GM21825 (cell line): ENCODE results near the gene SUDS3.
A peak's percentile ranks its signal among the peaks of the same experiment; 100 is the strongest.
"Not testable (repeated sequence)": the region's sequence is repeated elsewhere in the genome, so short reads cannot be mapped to it uniquely, and the experiment has no call there.

Experiments
- ATAC-seq: cut with Tn5 transposase; IDR thresholded peaks from one replicate; pipeline ENCODE4 v1.9.1; 2021; ENCODE audit warnings: mild to moderate bottlenecking, moderate library complexity; ENCODE audit not compliant: unreplicated experiment

SUDS3 gene, protein sequence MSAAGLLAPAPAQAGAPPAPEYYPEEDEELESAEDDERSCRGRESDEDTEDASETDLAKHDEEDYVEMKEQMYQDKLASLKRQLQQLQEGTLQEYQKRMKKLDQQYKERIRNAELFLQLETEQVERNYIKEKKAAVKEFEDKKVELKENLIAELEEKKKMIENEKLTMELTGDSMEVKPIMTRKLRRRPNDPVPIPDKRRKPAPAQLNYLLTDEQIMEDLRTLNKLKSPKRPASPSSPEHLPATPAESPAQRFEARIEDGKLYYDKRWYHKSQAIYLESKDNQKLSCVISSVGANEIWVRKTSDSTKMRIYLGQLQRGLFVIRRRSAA

DNA sequence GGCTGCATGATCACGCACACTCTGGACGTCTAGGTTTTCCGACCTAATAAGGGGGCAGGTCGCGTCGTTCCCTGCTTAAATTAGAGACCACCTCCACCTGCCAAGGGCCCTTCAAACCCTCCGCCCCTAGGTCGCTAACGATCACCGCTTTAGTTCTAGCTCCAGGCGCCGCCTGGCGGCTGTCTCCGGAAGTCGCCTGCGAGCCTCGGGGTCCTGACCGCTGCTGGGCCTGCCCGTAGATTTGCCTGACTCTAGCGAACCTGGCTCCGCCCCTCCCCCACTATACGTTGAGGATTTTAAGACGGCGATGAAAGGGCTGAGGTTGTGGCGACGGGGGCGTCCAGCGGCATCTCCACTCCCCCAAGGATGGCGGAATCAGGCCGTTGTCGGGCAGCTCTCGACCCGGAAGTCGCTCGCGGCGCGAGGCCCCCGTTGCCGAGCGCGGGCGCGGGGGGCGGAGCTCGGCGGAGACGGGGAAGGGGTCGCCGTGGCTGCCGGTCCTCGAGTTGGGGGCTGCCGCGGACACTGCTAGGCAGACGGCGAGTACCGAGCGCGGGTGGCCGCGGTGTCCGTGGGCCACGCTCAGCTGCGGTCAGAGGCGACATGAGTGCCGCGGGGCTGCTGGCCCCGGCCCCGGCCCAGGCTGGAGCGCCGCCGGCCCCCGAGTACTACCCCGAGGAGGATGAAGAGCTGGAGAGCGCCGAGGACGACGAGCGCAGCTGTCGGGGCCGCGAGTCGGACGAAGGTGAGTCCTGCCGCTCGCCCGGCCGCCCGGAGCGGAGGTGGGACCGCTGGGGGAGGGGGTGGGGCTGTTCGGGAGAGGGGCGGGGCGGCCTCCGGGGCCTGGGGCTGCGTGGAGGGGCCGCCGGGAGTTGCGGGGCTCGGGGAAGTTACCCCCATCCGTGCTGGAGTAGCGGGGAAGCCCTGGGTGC is at the start of gene SUDS3:
TSS of gene SUDS3 (plus strand) at position 467 of the 932 bp plus-strand sequence. CDS start at position 604, 137 bp downstream.
- ATAC-seq: peak; percentile 24

DNA sequence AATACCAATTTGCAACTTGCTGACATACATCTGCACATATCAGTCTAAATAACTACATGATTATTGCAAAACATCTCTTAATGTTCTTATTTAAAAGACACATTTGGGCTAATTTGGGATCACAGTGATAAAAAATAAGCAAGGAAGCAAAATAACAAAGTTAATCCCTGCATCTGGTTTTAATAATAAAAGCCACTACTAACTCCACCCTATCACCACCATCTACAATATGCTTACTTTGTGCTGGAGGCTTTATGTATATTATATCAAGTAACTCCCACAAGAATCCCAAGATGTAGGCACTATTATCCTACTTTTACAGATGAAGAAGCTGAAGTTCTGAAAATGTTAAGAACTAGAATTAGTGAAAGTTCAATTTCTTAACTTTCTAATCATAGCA is 49.4 kb upstream of the SUDS3 start:
- ATAC-seq: no peak

DNA sequence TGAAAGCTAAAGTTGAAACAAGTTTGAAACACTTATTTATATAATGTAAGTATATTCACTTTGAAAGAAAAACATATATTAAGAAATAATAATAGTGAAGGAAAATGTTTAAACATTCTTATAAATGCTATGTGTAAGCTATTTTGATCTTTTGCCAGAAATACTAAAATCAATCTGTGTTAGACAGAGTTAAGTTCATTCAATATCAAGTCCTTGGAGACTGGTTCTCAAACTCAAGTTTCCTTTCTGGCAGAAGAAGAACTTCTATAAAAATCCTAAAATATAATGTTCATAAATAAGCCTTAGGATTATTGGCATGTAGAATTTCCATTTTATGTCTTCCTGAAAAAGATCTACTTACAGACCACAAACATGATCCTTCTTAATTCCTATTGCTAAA is 49.0 kb upstream of the SUDS3 start:
- ATAC-seq: no peak

DNA sequence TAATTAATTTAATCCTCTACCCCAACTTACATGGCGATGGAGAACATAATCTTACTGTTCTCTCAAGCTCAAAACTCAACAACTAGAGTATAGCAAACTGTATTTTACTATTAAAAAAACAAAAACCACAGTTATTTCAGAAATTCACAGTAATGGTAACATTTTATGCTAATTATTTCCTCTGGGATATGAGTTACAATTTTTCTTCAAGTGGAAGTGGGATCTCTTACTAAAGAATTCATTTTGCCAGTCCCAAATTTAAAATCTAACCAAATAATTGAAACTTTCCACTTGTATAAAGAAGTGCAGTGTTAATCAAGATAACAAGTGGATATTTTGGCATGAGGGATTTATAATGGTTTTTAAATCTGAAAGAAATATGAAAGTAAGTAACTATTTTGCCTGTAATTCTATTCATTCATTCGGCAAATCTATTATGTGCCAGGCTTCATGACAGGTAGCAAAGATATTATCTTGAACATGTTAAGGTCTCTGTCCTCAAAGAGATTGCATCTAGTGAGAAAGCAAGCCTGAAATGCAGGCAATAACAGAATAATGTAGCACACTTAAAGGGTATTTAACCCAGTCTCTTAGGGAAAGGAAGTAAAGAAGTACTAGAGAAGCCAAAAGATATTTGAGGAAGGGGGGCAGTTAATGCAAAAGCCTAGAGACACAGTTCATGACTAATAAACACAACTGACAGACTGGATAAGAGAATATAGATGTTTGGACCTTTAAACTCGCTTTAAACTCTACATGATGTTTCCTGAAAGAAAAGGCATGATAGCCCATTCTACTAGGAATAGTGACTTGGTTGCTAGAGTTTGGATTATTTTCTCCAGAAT is 47.6 kb upstream of the SUDS3 start:
- no peak for ATAC-seq

DNA sequence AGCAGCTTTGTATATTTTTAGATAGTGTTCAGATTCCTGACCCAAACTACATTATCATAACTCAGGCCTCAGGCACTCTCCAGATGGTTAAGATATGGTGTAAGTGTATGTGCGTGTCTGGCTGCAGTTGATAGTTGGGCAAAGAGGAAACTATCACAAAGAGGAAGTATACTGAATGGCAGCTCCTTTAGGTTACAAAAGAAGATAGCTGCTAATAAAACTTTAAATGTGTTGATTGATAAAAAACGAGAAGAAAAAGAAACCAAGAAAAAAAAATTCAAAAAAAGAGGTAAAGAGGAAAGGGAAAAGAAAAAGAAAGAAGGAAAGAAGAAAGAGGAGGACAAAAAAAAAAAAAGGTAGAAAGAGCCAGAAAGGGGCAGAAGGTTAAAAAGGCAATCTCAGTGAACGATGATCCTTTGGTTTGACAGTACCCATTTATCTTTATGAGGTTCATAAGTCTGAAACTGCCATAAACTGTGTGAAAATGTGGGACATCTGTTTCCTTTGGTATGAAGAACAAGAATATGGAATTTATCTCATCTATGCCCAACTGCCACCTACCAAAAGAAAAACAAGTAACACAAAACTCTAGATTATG is 45.8 kb upstream of the SUDS3 start:
- ATAC-seq: peak; percentile 86

DNA sequence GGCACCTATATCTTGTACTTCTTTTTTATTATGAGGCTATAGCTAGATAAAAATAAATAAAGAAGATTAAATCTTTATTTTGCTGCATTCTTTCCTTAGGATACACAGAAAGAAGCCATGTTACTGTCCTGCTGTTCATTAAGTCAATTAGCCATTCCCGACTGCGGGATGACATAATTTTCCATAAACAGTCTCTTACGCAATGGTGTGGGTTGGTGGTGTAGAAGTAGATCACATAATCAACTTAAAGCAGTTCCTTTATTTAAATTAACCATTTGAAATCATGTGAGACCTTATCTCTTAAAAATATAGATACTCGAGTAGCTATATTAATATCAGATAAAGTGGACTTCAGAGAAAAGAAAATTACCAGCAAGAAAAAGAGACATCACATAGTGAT is 43.8 kb upstream of the SUDS3 start:
- ATAC-seq: no peak

DNA sequence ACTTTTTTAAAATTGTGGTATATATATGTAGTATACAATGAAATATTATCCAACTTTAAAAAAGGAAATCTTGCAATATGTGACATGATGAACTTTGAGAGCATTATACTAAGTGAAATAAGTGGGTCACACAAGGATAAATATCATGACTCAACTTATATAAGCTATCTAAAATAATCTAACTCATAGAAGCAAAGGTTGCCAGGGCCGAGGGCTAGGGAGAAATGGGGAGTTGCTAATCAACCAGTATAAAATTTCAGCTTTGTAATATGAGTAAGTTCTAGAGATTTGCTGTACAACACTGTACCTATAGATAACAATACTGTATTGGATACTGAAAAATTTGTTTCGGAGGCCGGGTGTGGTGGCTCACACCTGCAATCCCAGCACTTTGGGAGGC is 42.1 kb upstream of the SUDS3 start:
- no peak for ATAC-seq

DNA sequence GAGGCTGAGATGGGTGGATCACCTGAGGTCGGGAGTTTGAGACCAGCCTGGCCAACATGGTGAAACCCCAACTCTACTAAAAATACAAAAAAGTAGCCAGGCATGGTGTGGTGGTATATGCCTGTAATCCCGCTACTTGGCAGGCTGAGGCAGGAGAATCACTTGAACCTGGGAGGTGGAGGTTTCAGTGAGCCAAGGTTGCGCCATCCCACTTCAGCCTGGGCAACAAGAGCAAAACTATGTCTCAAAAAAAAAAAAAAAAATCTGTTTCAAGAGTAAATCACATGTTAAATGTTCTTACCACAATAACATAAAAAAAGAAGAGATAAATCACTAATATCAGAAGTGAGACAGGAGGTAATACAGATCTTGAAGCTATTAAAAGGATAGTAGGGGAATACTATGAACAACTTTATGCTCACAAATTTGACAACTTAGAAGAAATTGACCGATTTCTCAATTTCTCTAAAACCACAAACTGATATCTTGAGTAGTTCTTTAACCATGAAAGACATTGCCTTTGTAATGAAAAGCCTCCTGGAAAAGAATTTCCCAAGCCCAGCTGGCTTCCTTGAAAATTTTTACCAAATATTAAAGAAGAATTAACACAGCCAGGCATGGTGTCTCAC is 41.3 kb upstream of the SUDS3 start:
- no peak for ATAC-seq

DNA sequence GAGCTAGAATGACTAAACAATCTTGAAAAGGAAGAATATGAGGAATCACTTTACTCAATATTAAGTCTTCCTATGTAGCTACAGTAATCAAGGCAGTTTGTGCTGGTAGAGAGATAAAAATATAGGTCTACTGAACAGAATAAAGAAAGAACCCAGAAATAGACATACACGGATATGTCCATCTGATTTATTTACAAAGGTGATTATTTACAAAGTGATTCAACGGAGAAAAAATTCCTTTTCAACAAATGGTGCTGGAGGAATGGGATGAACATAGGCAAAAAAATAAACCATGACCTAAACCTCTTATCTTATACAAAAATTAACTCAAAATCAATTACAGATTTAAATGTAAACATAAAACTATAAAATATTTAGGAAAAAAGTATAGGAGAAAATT is 40.2 kb upstream of the SUDS3 start:
- ATAC-seq: no peak

DNA sequence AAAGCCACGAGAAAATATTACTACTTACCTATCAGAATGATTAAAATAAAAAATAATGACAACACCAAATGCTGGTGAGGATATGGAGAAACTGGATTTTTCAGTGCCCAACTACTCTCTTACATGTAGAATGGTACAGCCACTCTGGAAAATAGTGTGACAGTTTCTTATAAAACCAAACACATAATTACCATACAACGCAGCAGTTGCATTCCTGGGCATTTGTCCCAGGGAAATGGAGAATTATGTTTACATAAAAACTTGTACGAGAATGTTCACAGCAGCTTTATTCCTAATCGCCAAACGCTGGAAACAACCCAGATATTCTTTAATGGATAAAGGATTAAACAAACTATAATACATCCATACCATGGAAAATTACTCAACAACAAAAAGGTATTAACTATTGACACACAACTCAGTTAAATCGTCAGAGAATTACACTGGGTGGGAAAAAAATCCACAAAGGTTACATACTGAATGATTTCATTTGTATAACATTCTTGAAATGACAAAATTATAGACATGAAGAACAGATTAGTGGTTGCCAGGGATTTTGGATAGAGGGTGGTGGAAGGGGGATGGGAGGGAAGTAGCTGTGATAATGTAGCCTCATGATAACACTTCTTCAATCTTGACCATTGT is 39.0 kb upstream of the SUDS3 start:
- no peak for ATAC-seq

DNA sequence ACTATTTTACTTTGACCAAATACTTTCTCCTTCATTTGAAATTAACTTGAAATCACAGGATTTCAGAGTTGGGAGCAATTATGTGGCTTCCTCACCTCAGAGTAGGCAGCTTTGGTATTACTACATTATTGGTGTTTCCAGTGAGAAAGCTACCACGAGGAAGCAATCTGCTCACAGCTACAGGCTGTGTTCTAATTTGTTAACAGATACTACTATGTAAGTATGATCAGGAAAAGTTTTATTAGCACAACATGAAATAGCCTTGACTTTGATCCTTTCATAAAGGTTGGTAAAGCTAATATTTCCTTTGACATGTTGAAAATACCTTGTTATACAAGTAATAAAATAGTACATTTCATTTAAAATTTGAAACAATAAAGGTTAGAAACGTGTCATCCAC is 34.3 kb upstream of the SUDS3 start:
- ATAC-seq: no peak

DNA sequence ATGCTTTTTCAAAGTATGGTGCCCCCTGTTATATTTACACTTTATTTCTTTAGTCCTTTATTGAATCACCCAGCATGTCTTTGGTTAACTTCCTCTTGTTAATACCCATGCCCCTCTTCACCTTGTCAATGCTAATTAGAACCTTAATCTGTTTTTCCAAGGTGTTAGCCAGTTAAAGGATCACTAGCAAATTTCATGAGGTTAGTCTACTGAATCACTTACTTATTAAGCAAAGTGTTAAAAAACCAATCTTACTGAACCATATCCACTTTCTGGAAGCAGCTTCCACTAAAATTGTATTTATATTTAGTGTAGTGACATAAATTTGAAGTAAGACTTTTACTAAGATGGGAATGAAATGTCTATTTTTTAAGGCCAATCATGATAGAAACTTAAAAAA is 31.5 kb upstream of the SUDS3 start:
- ATAC-seq: no peak

DNA sequence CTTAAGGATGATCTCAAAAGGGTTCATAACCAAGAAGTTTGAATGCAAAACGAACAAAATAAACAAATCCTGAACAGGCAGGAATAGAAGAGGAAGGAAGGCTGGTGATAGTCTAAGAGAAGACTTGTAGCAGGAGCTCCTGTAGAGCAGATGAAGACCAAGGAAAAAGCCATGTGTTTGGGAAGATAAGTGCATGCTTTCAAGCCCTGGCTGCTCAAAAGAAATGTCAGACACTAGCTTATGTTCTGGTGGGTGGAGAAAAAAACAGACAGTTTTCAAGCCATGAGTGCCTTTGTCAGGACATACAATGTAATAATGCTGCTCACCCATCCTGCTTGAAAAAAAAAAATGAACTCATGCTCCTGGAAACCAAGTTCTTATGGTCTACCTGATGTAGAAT is 31.0 kb upstream of the SUDS3 start:
- no peak for ATAC-seq

DNA sequence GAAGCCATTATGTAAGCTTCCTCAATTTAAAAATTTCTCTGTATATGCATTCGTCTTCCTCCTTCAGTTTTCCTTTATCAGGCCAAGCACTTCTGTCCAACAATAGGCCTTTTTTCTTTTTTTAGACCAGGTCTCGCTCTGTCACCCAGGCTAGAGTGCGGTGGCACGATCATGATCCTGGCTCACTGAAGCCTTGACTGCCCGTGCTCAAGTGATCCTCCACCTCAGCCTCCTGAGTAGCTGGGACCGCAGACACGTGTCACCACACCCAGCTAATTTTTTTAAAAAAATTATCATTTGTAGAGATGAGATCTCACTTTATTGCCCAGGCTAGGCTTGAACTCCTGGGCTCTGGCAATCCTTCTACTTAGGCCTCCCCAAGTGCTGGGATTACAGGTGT is 29.5 kb upstream of the SUDS3 start:
- peak; percentile 77 for ATAC-seq

DNA sequence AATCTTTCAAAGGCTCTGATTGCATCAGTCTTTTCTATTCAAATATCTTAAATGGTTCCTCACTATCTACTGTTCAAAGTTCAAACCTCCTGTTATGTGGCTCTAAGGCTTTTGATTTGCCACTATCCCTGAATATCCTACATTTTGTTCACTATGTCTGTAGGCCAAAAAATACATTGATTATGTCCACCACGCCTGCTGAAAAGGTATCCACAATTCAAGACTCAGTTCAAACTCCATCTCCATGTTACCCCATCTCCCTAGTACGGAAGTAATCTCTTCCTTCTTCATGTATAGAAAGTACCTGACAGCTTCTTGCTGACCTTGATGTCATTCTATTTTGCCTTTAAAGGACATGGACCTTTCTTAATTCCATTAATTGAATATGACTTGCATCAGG is 28.4 kb upstream of the SUDS3 start:
- no peak for ATAC-seq

DNA sequence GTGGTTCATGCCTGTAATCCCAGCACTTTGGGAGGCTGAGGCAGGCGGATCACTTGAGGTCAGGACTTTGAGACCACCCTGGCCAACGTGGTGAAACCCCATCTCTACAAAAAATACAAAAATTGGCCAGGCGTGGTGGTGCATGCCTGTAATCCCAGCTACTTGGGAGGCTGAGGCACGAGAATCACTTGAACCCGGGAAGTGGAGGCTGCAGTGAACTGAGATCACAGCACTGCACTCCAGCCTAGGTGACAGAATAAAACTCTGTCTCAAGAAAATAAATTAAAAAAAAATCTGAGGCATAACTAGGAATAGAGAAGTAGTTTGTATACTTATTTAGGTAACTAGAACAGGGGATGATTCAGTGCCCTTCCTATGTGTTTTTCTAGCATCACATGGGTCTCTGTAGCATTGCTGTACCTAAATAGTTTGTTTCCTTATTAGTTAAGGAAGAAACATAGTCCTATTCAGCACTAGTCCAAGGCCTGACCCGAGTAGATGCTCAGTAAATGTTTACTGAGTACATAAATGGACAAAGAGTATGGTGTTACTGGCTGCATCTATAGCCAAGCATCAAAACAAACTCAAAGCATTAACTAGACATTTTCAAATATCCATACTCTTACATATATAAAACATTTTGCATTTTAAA is 25.3 kb upstream of the SUDS3 start:
- ATAC-seq: no peak

DNA sequence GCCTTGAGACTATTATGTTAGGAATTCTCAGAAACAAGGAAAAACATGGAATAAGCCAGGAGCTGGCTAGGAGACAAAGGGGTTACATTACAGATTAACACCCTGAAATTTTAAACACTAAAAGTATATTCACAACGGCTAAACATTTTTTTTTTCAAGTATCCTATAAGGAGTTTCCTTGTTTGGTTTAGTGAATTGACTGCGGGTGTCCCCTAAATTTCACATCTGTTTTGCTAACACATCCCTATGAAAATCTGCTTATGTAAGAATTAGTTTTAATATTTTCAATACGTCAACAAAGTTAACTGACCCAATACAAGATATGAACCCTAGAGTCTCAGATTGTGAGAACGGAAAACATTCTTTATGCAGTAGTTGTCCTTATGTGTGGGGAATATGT is 22.6 kb upstream of the SUDS3 start:
- no peak for ATAC-seq

DNA sequence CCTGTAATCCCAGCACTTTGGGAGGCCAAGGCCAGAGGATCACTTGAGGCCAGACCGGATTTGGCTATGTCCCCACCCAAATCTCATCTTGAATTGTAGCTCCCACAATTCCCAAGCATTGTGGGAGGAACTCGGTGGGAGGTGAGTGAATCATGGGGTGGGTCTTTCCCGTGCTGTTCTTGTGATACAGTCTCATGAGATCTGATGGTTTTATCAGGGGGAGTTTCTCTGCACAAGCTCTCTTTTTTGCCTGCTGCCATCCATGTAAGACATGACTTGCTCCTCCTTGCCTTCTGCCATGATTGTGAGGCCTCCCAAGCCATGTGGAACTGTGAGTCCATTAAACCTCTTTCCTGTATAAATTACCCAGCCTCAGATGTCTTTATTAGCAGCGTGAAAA is 21.9 kb upstream of the SUDS3 start:
- not testable (repeated sequence) for ATAC-seq

DNA sequence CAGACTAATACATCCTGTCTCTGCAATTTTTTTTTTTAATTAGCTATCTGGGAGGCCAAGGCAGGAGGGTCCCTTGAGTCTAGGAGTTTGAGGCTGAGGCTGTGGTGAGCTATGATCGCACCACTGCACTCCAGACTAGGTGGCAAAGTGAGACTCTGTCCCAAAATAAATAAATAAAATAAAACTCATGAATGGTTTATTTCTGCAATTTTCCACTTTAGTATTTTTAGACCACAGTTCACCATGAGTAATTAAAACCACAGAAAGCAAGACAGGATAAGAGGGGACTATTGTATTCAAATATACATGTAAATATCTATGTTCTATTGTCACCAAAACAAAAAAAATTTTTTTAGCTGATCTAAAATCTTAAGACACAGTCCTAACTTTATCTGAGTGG is 21.5 kb upstream of the SUDS3 start:
- no peak for ATAC-seq
